HG03521 (cell line): Measurements from ENCODE around the gene PI4K2A.

Experiments used
- ATAC-seq: cut with Tn5 transposase; IDR thresholded peaks from one replicate; pipeline ENCODE4 v1.9.1; 2021; ENCODE audit warnings: mild to moderate bottlenecking, moderate library complexity; ENCODE audit not compliant: unreplicated experiment

The PI4K2A gene

GRCh38 chr10:97723001-97723400 lies 82.5 kb downstream of the PI4K2A start:
- no peak for ATAC-seq

- no peak for ATAC-seq
Observed at GRCh38 chr10:97724341-97724941, 84.0 kb downstream of the PI4K2A start.
